Measurements from ENCODE around the gene LRCOL1.

- TF ChIP-seq CTCF (IDR thresholded peaks at IDR 0.05) (no peak), ZFX (IDR thresholded peaks at IDR 0.05; ENCODE audit: borderline replicate concordance) (no peak)
Measured at GRCh38 chr12:132605892-132606291, 4.5 kb downstream of the LRCOL1 start.
